ENCODE measurements around the gene MRGPRD.

Gene MRGPRD

DNA sequence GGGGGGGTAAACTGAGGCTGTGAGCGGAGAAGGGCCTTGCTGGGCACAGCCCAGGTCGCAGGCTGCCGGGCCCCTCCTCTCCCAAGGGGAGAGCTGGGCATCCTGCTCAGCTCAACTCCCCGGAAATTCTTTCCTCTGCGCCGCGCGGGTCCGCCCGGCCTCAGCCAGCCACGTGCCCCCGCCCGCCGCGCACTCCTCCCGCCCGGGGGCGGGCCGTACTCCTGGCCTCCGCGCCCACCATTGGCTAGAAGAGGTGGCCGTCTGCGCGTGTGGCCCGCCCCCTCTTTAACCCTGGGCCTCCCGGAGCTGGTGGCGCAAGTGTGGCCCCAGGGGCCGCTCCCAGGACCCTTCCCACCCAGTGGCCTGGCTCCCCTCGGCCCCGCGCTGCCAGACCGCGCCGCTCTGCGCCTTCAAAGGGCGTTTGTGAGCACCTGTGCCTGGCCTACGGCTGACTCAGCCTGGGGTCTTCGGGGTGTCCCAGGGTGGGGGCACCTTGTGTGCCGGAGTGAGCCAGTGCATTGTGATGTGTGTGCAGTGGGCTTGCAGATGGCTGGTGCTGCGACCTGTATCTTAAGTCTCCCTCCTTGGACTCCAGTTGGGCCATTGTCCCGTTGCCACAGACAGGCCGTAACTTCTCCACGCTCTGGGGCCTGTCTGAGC is 30.3 kb upstream of the MRGPRD start:
- Histone ChIP-seq H3K4me3 (peak overlapping the region; percentile 82), H3K27ac (peak overlapping the region; percentile 92 to 97)
- TF ChIP-seq CTCF (IDR thresholded peaks at IDR 0.05) = no peak
- DNase-seq (ENCODE audit: low spot score) = peak; percentile 92

- DNase-seq (ENCODE audit: low spot score) = no peak
- no peak for TF ChIP-seq CTCF (IDR thresholded peaks at IDR 0.05)
- Histone ChIP-seq H3K27ac (peak overlapping the region; percentile 92 to 97), H3K4me3 (peak overlapping the region; percentile 82)
Measured at GRCh38 chr11:69010361-69010891, 29.6 kb upstream of the MRGPRD start.

DNA sequence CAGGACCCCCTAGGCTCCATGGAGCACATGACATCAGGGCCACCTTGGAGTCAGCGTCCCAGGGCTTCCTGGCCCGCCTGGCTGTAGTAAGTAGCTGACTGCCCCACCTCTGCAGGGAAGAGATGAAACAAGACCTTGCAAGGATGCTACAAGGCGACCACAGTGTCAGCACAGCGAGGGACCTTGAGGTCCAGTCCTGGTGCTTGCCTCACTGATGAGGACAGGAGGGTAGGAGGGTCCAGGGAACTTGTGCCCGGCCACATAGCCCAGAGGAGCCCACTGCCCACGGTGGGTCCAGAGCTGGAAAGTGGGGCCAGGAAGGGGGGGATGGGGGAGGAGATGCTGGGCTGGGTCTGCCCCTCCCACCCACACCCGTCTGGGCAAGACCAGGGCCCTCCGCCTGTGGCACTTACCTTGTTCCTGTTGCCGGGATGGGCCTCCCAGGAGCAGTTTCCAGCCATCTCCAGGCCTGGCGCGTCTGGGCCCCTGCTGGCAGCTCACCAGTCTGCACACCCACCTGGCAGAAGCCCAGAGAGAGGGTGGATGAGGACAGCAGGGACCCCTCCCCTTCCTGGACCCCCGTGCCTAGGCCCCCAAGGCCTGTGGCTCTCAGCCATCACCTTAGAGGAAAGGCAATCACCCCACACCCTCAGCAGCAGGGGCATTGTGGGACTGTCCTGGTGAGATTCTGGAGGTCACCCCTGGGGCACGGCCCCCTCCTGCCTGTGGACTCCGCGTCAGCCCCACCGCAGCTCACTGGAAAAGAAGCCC is 28.8 kb upstream of the MRGPRD start:
- H3K27ac ChIP-seq = peak overlapping the region; percentile 92 to 97
- H3K4me3 ChIP-seq = peak overlapping the region; percentile 82
- no peak for TF ChIP-seq CTCF (IDR thresholded peaks at IDR 0.05)
- peak; percentile 73 for DNase-seq (ENCODE audit: low spot score)

DNA sequence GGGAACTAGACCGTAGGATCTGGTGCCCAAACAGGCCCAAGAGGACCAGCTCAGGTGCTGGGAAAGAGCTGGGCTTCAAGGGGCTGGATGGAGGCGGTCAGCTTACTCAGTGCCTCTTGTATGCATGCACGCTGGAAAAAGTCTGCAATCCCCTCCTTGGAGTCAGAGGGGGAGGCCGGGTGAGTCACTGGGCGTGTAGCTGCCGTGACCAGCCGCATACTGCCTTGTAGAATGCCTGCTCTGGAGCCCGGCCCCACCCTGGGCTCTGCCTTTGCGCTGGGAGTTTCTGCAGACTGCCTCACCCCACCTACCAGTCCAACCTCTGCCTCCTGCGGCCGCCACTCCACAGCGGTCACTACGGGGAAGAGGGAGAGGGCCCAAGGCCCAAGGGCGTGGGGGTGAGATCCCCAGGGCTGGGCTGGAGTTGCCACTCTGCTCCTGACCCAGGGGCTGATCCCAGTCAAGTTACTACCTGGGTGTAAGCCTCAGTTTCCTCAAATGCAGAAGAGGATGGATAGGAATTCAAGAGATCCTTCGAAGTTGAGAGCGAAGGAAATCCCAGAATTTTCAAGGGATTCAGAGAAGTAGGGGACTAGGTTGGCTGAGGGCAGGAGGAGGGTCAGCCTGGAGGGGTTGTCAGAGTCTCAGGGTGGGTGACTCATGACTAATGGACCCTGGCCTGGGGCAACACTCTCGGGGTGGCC is 28.1 kb upstream of the MRGPRD start:
- TF ChIP-seq CTCF (IDR thresholded peaks at IDR 0.05) = no peak
- peak; percentile 97 for DNase-seq (ENCODE audit: low spot score)
- Histone ChIP-seq H3K4me3 (peak overlapping the region; percentile 82), H3K27ac (peak overlapping the region; percentile 92 to 97)

- H3K4me3 ChIP-seq = peak overlapping the region; percentile 82
- TF ChIP-seq CTCF (IDR thresholded peaks at IDR 0.05) = no peak
- no peak for DNase-seq (ENCODE audit: low spot score)
- H3K27ac ChIP-seq = peak overlapping the region; percentile 92 to 97
Measured at GRCh38 chr11:69007975-69008381, 27.2 kb upstream of the MRGPRD start.

- Histone ChIP-seq H3K4me3 (no peak overlapping the region), H3K27ac (peak overlapping the region in 1 of 2 donors; percentile 97)
- DNase-seq (ENCODE audit: low spot score) = peak; percentile 29
- no peak for TF ChIP-seq CTCF (IDR thresholded peaks at IDR 0.05)
Measured at GRCh38 chr11:69006816-69007215, 26.0 kb upstream of the MRGPRD start.

Measured in coronary artery (tissue), 2 donors.